EL (cell line): Measurements from ENCODE around the gene KIF17.

ENCODE experiments used
- DNase-seq: peaks from one replicate; pipeline ENCODE4 v3.0.0-alpha.2; 2016

The KIF17 gene

DNA sequence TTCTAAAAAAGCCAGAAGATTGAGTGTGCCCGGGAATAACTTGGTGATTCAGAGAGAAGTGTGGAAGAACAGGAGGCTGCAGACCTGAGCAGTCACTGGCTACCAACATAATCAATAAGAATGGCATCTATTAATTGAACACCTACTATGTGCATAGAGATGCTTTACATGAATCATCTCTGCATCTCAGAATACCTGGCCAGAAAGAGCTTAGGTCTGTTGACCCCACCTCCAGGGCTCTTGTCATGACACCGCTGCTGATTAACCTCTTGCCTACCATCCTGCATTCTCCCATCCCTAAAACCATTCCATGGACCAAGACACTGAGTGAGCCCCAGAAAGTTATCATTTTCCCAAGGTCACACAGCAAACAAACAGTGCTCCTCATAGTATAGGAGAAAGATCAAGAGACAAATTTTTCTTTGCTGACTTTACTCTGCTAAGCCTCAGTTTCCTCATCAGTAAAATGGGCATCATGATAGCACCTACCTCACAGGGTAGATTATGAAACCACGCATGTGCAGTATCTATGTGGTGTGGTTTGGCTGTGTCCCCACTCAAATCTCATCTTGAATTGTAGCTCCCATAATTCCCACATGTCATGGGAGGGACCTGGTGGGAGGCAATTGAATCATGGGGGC is 100.8 kb downstream of the KIF17 start:
- no peak for DNase-seq

DNA sequence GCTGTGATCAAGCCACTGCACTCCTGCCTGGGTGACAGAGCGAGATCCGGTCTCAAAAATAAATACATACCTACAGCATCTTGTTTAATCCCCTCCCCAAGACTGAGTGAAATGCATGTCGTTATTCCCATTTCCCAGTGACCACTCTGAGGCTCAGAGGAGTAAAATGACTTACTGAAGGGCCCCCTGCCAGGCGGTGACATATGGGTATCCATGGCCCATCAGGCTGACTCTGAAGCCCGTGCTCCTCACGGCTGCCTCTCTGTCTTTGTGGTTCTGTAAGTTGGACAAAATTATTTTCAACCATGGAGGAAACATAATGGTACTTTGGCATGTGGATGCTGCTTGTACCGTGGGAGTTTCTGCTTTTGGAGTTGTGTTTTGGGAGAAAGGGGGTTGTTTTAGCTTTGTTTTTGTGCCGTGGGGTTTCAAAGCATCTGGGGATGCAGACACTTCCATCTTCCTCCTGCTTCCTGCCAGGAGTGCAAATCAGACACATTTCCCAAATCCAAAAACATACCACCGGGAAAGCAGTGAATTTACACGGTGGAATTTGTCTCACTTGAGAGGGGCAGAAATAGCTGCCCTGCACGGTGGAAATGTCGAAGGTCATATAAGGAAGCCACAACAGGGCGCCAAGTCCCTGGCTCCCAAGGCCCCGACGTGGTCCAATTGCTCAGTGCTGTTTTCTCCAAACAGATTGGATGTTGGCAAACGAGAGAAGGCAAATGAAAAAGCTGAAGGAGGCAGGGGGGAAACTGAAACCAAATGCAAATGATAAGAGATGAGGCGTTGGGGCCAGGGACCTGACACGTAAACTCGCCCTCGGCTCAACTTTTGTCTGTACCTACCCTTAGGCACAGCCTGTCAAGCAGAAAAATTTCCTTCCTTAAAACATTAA is 101.6 kb downstream of the KIF17 start:
- DNase-seq = peak; percentile 31

DNA sequence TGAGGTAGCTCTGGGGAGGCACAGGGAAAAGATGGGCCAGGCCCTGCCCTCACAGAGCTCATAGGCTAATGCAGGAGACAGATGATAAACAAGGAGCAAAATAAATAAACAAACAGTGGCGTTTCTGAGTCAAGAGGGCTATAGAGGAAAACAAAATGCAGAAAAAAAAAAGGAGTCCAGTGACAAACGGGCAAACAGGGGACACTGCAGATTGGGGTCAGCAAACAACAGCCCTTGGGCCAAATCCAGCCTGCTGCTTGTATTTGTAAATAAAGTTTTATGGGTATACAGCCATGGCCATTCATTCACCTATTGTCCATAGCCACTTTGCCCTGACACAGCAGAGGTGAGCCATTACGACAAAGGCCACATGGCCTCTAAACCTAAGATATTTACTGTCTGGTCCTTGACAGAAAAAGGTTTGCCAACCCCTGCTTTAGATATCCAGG is 103.7 kb downstream of the KIF17 start:
- no peak for DNase-seq
